CD14-positive monocyte (primary cell): Measurements from ENCODE around the gene LDLRAD4. TPM values are rescaled to one million over a fixed set of nuclear protein-coding genes. Genes with fewer than 3 reads are reported as not detected.
A peak's percentile ranks its signal among the peaks of the same experiment; 100 is the strongest.

ENCODE experiments used
- DNase-seq, 3 donors: peaks; one replicate each; pipeline ENCODE4 v3.0.0-alpha.2; 2011 to 2022
- H2AFZ ChIP-seq: 2 replicates; pipeline ENCODE4 v1.6.0; 2012; ENCODE audit warnings: mild to moderate bottlenecking, low read depth, low read length, inconsistent platforms; ENCODE audit not compliant: insufficient read depth, poor library complexity, severe bottlenecking
- H3K27ac ChIP-seq, 2 donors: 1 replicate in 1 of 2; 2 replicates in 1 of 2; pipeline ENCODE4 v1.5.1; 2012 to 2013; ENCODE audit warnings: low read length in 2 of 2, control low read depth in 1 of 2, inconsistent platforms in 1 of 2, low read depth in 1 of 2, mild to moderate bottlenecking in 1 of 2
- H3K27me3 ChIP-seq, 2 donors: one replicate each; pipeline versions ENCODE4 v1.6.0 to v1.6.1; 2011 to 2013; ENCODE audit warnings: low read length in 2 of 2; ENCODE audit not compliant: control insufficient read depth in 2 of 2, insufficient read depth in 2 of 2
- H3K36me3 ChIP-seq, 2 donors: replicated peaks in 1 of 2; 1 replicate in 1 of 2; 2 replicates in 1 of 2; pipeline versions ENCODE4 v1.5.1 to v1.6.1; 2012 to 2013; ENCODE audit warnings: low read length in 2 of 2, control low read depth in 1 of 2, inconsistent platforms in 1 of 2, mild to moderate bottlenecking in 1 of 2; ENCODE audit not compliant: insufficient read depth in 2 of 2, control insufficient read depth in 1 of 2
- H3K4me1 ChIP-seq, 2 donors: 1 replicate in 1 of 2; 2 replicates in 1 of 2; pipeline versions ENCODE4 v1.5.1 to v1.6.1; 2012 to 2013; ENCODE audit warnings: low read length in 2 of 2, control low read depth in 1 of 2, inconsistent platforms in 1 of 2, mild to moderate bottlenecking in 1 of 2, moderate library complexity in 1 of 2; ENCODE audit not compliant: insufficient read depth in 2 of 2, control insufficient read depth in 1 of 2
- H3K4me2 ChIP-seq: replicated peaks from 2 replicates; pipeline ENCODE3; 2012; ENCODE audit warnings: low read length, moderate library complexity, mild to moderate bottlenecking; ENCODE audit not compliant: poor library complexity, severe bottlenecking; ENCODE audit errors: extremely low read depth
- H3K4me3 ChIP-seq, 3 experiments: fragments of 200-600 bp in 1 of 3; sonication (generic) in 1 of 3; replicated peaks in 1 of 3; 1 replicate in 2 of 3; 2 replicates in 1 of 3; pipeline ENCODE4 v1.5.1; 2011 to 2013; ENCODE audit warnings: low read length in 3 of 3, mild to moderate bottlenecking in 3 of 3, control low read depth in 2 of 3, low read depth in 2 of 3, inconsistent platforms in 1 of 3, moderate library complexity in 1 of 3
- H3K79me2 ChIP-seq: 2 replicates; pipeline ENCODE4 v1.6.0; 2012; ENCODE audit warnings: mild to moderate bottlenecking, control low read depth, inconsistent platforms, low read length, moderate library complexity; ENCODE audit not compliant: insufficient read depth
- H3K9ac ChIP-seq: 2 replicates; pipeline ENCODE4 v1.6.0; 2017; ENCODE audit warnings: low read length, mild to moderate bottlenecking; ENCODE audit not compliant: insufficient read depth, poor library complexity, severe bottlenecking
- H3K9me3 ChIP-seq, 2 donors: replicated peaks in 1 of 2; 1 replicate in 1 of 2; 2 replicates in 1 of 2; pipeline versions ENCODE4 v1.5.1 to v1.6.1; 2012 to 2013; ENCODE audit warnings: low read length in 2 of 2, control low read depth in 1 of 2; ENCODE audit not compliant: control insufficient read depth in 1 of 2, insufficient read depth in 1 of 2
- H4K20me1 ChIP-seq: 2 replicates; pipeline ENCODE4 v1.6.0; 2012; ENCODE audit warnings: mild to moderate bottlenecking, low read length, control low read depth, moderate library complexity; ENCODE audit not compliant: insufficient read depth
- H3K27ac Mint-ChIP-seq, 7 donors: one replicate each; pipeline ENCODE4 v1.8.0; 2020; ENCODE audit warnings: mild to moderate bottlenecking in 7 of 7, mixed read lengths in 7 of 7, moderate library complexity in 6 of 7, inconsistent platforms in 2 of 7
- H3K27me3 Mint-ChIP-seq, 3 donors: one replicate each; pipeline ENCODE4 v1.8.0; 2021 to 2022; ENCODE audit warnings: low read depth in 3 of 3, mild to moderate bottlenecking in 3 of 3, mixed read lengths in 3 of 3, moderate library complexity in 3 of 3, inconsistent platforms in 1 of 3
- H3K36me3 Mint-ChIP-seq, 2 donors: one replicate each; pipeline ENCODE4 v1.8.0; 2020; ENCODE audit warnings: mixed read lengths in 2 of 2, inconsistent platforms in 1 of 2, mild to moderate bottlenecking in 1 of 2
- H3K4me1 Mint-ChIP-seq: one replicate; pipeline ENCODE4 v1.8.0; 2020; ENCODE audit warnings: mild to moderate bottlenecking, mixed read lengths
- H3K4me3 Mint-ChIP-seq, 2 donors: one replicate each; pipeline ENCODE4 v1.8.0; 2020; ENCODE audit warnings: mild to moderate bottlenecking in 2 of 2, mixed read lengths in 2 of 2, moderate library complexity in 1 of 2
- H3K9me3 Mint-ChIP-seq, 7 donors: one replicate each; pipeline ENCODE4 v1.8.0; 2020 to 2022; ENCODE audit warnings: mixed read lengths in 7 of 7, mild to moderate bottlenecking in 6 of 7, moderate library complexity in 6 of 7, inconsistent platforms in 2 of 7
- WGBS: methylation state at CpG from one replicate; pipeline ENCODE4 v1.1.5; 2013; ENCODE audit warnings: missing lambda C conversion rate; ENCODE audit not compliant: insufficient coverage; 5-methylcytosine and 5-hydroxymethylcytosine counted together
- intact Hi-C, 2 donors: fragments of 100-400 bp; cut with micrococcal nuclease; formaldehyde crosslinking; loops; one replicate each; pipeline versions ENCODE4 v1.15.0 to v1.15.1; 2023
- polyA plus RNA-seq, 3 donors: library from polyadenylated mRNA; depleted of rRNA in 1 of 3; unstranded in 2 of 3; stranded (reverse) in 1 of 3; fragments of 300-500 nt in 2 of 3; fragments of >200 nt in 1 of 3; fragmentation: Illumina TruSeq in 2 of 3; gene quantifications; 1 replicate in 2 of 3; 2 replicates in 1 of 3; pipeline ENCODE4 v1.2.3, GENCODE V29; 2012 to 2021
- TF ChIP-seq, protein P1 (sequence below): fragments of 200-600 bp; IDR thresholded peaks from one replicate; pipeline ENCODE4 v1.8.0; 2022; ENCODE audit warnings: antibody characterized with exemption, mild to moderate bottlenecking

The LDLRAD4 gene
- polyA plus RNA-seq, 3 donors, result 13.5 to 15.4 (median 13.8) TPM

GRCh38 chr18:13493079-13493478, 274.5 kb downstream of the LDLRAD4 start:
- intact Hi-C loops, result no loop called here
- Histone ChIP-seq H3K27ac (no peak overlapping the region), H3K4me2 (no peak overlapping the region), H3K4me3 (no peak overlapping the region), H2AFZ (no peak overlapping the region), H3K27me3 (no peaks in the 10 kb centered on the region), H4K20me1 (peaks cover 16% of the 10 kb centered on the region), H3K9ac (no peak overlapping the region), H3K79me2 (no peaks in the 10 kb centered on the region), H3K36me3 (peaks cover 23 to 50% of the 10 kb centered on the region in 2 donors), H3K9me3 (peaks cover 10 to 11% of the 10 kb centered on the region in 2 donors), H3K4me1 (no peaks in the 10 kb centered on the region)
- Mint-ChIP-seq H3K9me3 (peaks cover under 1 to 12% (median 10%) of the 10 kb centered on the region in 7 donors), H3K27ac (peak overlapping the region in 1 of 7 donors; percentile 14), H3K36me3 (peaks cover 49 to 50% of the 10 kb centered on the region in 2 donors), H3K4me3 (no peak overlapping the region), H3K27me3 (peaks cover 0 to 2% (median 0%) of the 10 kb centered on the region in 3 donors), H3K4me1 (peaks cover 6% of the 10 kb centered on the region)
- DNase-seq, result no peak
- WGBS, result no CpG with 5 or more reads among the region's 1 CpG
- TF ChIP-seq, protein P1, sequence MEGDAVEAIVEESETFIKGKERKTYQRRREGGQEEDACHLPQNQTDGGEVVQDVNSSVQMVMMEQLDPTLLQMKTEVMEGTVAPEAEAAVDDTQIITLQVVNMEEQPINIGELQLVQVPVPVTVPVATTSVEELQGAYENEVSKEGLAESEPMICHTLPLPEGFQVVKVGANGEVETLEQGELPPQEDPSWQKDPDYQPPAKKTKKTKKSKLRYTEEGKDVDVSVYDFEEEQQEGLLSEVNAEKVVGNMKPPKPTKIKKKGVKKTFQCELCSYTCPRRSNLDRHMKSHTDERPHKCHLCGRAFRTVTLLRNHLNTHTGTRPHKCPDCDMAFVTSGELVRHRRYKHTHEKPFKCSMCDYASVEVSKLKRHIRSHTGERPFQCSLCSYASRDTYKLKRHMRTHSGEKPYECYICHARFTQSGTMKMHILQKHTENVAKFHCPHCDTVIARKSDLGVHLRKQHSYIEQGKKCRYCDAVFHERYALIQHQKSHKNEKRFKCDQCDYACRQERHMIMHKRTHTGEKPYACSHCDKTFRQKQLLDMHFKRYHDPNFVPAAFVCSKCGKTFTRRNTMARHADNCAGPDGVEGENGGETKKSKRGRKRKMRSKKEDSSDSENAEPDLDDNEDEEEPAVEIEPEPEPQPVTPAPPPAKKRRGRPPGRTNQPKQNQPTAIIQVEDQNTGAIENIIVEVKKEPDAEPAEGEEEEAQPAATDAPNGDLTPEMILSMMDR, result no peak

DNA sequence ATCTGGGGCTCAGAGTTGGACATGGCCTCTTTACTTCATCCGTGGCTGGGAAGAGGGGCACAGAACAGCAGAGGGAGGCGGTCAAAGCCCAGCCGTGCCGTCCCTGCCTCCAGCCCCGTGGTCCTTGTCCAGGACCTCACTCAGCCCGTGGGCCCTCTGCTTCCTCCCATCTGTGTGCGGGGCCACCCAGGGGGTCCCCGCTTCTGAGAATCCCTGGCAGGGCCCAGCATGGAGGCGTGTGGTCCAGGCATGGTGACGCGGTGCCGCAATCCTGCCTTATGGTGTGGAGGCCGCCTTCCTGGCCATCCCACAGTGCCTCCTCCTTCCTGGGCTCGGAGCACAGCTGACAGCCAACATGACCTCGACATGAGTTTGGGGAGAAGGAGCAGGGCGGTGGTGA, 275.2 kb downstream of the LDLRAD4 start:
- Mint-ChIP-seq H3K4me1 (peaks cover 6% of the 10 kb centered on the region), H3K27ac (peak overlapping the region in 1 of 7 donors; percentile 5), H3K27me3 (peaks cover 0 to 2% (median 0%) of the 10 kb centered on the region in 3 donors), H3K4me3 (no peak overlapping the region), H3K36me3 (peaks cover 52 to 53% of the 10 kb centered on the region in 2 donors), H3K9me3 (peaks cover 7 to 18% (median 16%) of the 10 kb centered on the region in 7 donors)
- Histone ChIP-seq H3K4me1 (no peaks in the 10 kb centered on the region), H3K4me2 (no peak overlapping the region), H3K27me3 (no peaks in the 10 kb centered on the region), H3K9me3 (peaks cover 16 to 17% of the 10 kb centered on the region in 2 donors), H4K20me1 (peaks cover 14% of the 10 kb centered on the region), H3K79me2 (no peaks in the 10 kb centered on the region), H2AFZ (no peak overlapping the region), H3K9ac (no peak overlapping the region), H3K36me3 (peaks cover 22 to 50% of the 10 kb centered on the region in 2 donors), H3K27ac (no peak overlapping the region), H3K4me3 (no peak overlapping the region)
- intact Hi-C loops, result no loop called here
- DNase-seq, result no peak
- WGBS, result 75% methylated on average over 12 of the region's 16 CpGs
- TF ChIP-seq, protein P1, result no peak
